Measurements from ENCODE around the gene ZNF723.
"Not testable (repeated sequence)": the region's sequence is repeated elsewhere in the genome, so short reads cannot be mapped to it uniquely, and the experiment has no call there.

Gene ZNF723

DNA sequence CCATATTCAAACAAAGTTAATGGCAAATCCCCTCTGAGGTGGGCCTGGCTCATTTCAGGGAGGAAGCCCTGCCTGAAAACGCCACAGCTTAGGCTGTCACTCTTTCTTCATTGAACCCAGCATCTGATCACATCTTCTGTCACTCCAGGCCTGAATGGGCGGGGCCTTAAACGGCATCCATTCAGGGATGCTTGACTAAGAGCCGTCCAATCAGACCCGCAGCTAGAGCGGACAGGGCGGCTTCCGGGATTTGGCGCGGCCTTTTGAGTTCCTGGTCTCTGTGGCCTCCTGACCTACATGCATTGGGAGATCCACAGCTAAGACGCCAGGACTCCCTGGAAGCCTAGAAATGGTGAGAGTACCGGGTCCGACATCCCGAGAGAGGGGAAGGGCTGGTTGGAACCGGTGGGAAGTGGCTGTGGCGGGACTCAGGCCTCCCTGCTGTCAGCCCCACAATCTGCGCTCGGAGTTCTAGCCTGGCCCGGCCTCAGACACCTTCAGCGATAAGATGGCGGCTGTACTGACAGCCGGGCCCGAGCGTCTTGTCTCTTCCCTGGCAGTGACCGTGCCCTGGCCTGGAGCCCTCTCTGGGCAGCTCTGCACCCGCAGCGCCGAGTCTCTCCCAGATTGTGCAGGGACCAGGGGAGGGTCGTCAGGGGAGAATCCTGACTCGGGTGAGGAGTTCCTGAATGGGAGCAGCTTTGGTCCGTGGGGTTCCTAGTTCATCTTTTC is at the start of gene ZNF723:
Gene ZNF723 (plus strand): TSS at position 261 of the 732 bp plus-strand sequence. CDS start 89 bp downstream, at position 350.
- no peak for TF ChIP-seq ZFX (IDR thresholded peaks at IDR 0.05; ENCODE audit: borderline replicate concordance)
- TF ChIP-seq, protein P1, sequence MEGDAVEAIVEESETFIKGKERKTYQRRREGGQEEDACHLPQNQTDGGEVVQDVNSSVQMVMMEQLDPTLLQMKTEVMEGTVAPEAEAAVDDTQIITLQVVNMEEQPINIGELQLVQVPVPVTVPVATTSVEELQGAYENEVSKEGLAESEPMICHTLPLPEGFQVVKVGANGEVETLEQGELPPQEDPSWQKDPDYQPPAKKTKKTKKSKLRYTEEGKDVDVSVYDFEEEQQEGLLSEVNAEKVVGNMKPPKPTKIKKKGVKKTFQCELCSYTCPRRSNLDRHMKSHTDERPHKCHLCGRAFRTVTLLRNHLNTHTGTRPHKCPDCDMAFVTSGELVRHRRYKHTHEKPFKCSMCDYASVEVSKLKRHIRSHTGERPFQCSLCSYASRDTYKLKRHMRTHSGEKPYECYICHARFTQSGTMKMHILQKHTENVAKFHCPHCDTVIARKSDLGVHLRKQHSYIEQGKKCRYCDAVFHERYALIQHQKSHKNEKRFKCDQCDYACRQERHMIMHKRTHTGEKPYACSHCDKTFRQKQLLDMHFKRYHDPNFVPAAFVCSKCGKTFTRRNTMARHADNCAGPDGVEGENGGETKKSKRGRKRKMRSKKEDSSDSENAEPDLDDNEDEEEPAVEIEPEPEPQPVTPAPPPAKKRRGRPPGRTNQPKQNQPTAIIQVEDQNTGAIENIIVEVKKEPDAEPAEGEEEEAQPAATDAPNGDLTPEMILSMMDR (IDR thresholded peaks at IDR 0.05), result no peak
- H3K27ac ChIP-seq, result no peak within 1 kb of the TSS

- H3K27ac ChIP-seq, result peak within 1 kb of the TSS; percentile 44
- TF ChIP-seq, protein P1 (IDR thresholded peaks at IDR 0.05), result no peak
- no peak for TF ChIP-seq ZFX (IDR thresholded peaks at IDR 0.05; ENCODE audit: borderline replicate concordance)
Measured at GRCh38 chr19:22783651-22784410, 48.3 kb upstream of the ZNF723 start, which contains the start of gene ZNF99. ZNF99 (minus strand) TSS chr19:22784151; CDS start chr19:22784016, 135 bp downstream.

DNA sequence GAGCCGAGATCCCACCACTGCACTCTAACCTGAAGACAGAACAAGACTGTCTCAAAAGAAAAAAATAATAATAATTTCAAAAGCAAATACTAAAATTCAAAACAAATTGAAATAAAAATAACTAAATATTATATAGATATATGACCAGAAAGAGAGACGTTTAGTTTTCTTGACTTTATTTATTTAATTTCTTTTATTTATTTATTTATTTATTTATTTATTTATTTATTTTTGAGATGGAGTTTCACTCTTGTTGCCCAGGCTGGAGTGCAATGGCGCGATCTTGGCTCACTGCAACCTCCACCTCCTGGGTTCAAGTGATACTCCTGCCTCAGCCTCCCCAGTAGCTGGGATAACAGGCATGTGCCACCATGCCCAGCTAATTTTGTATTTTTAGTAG is 39.2 kb upstream of the ZNF723 start:
- not testable (repeated sequence) for H3K27ac ChIP-seq

- TF ChIP-seq, protein P1 (IDR thresholded peaks at IDR 0.05), result no peak
- no peak for TF ChIP-seq ZFX (IDR thresholded peaks at IDR 0.05; ENCODE audit: borderline replicate concordance)
- H3K27ac ChIP-seq, result no peak overlapping the region
Measured at GRCh38 chr19:22797040-22797439, 35.1 kb upstream of the ZNF723 start.

- TF ChIP-seq, protein P1 (IDR thresholded peaks at IDR 0.05), result no peak
- no peak for TF ChIP-seq ZFX (IDR thresholded peaks at IDR 0.05; ENCODE audit: borderline replicate concordance)
- H3K27ac ChIP-seq, result no peak overlapping the region
Measured at GRCh38 chr19:22806418-22806817, 25.7 kb upstream of the ZNF723 start.

DNA sequence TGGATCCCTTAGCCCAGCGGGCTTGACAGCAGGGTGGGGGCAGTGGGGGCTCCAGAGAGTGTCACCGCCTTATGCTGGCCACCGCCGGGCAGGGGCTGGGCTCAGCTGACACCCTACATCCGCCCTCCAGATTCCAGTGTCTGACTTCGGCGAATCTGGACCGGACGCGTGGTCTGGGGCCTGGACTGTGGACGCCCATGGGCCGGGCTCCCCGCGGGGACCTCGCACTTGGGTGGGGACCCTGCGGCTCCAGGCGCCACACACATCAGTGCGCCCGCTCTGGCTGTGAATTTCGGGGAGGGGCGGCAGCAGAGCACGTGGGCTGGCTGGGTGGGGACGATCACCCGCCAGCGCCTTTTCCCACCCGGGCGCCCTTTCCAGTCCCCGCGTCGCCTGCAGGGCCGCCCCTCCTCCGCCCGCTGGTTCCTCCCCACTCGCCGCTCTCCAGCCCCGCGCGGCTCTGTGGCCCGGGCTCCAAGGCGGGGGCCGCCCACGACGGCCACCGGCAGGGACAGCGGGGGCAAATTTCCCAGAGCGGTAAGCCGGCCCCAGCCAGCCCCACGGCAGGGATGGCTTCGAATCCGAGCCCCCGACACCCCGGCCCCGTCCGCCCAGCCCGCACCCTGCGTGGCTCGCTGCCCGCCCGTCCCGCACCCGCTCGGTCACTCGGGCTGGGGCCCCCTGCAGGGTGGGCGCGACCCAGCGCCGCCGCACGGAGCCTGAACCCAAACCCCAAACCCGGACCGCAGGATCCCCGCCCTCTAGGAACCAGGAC is 24.8 kb upstream of the ZNF723 start:
- no peak for TF ChIP-seq ZFX (IDR thresholded peaks at IDR 0.05; ENCODE audit: borderline replicate concordance)
- TF ChIP-seq, protein P1 (IDR thresholded peaks at IDR 0.05), result no peak
- H3K27ac ChIP-seq, result no peak overlapping the region

DNA sequence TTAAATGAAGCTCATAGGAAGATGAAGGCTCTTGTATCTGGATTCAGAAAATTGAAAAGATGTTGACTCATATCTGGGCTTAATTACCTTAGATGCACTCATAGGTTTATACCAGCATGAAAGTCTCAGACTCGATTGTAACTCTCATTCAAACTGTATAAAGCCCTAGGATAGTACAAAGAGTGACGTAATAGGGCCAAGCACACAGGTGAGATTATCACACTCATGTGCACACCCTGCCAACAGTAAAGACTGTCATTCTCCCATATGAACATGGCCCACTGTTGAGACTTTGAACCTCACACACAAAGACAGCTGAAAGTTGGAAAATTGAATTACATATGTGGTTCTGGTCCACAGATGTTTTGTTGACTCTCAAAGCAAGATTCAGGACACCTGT is 18.0 kb upstream of the ZNF723 start:
- no peak overlapping the region for H3K27ac ChIP-seq
- TF ChIP-seq, protein P1 (IDR thresholded peaks at IDR 0.05), result no peak
- TF ChIP-seq ZFX (IDR thresholded peaks at IDR 0.05; ENCODE audit: borderline replicate concordance), result no peak
